Mucosa of rectum (tissue), 2 donors: ENCODE data around the gene PLPPR1.
"Not testable (repeated sequence)": the region's sequence is repeated elsewhere in the genome, so short reads cannot be mapped to it uniquely, and the experiment has no call there.

Experiments used
- H3K27ac ChIP-seq, 2 donors: one replicate each; pipeline ENCODE4 v1.7.0; 2013; ENCODE audit warnings: inconsistent platforms in 2 of 2, low read depth in 2 of 2, low read length in 2 of 2
- H3K27me3 ChIP-seq, 2 donors: one replicate each; pipeline ENCODE4 v1.7.0; 2013; ENCODE audit warnings: low read length in 2 of 2; ENCODE audit not compliant: control insufficient read depth in 2 of 2, insufficient read depth in 2 of 2
- H3K36me3 ChIP-seq, 2 donors: one replicate each; pipeline ENCODE4 v1.7.0; 2013; ENCODE audit warnings: low read length in 2 of 2; ENCODE audit not compliant: control insufficient read depth in 2 of 2, insufficient read depth in 2 of 2
- H3K4me1 ChIP-seq, 2 donors: one replicate each; pipeline ENCODE4 v1.7.0; 2013; ENCODE audit warnings: low read length in 2 of 2, mild to moderate bottlenecking in 1 of 2; ENCODE audit not compliant: control insufficient read depth in 2 of 2, insufficient read depth in 2 of 2
- H3K4me3 ChIP-seq, 2 donors: one replicate each; pipeline ENCODE4 v1.7.0; 2013; ENCODE audit warnings: low read length in 2 of 2
- H3K9ac ChIP-seq, 2 donors: one replicate each; pipeline ENCODE4 v1.7.0; 2013; ENCODE audit warnings: low read length in 2 of 2, low read depth in 1 of 2, mild to moderate bottlenecking in 1 of 2
- H3K9me3 ChIP-seq, 2 donors: one replicate each; pipeline ENCODE4 v1.7.0; 2013; ENCODE audit warnings: low read length in 2 of 2; ENCODE audit not compliant: control insufficient read depth in 2 of 2
- donor health status: healthy.
- donor health status: Normal muscosa, but diverticular disease.

PLPPR1 gene

GRCh38 chr9:101039581-101039980, 11.1 kb downstream of the PLPPR1 start:
- H3K36me3 ChIP-seq, H3K27ac ChIP-seq, H3K9ac ChIP-seq, H3K9me3 ChIP-seq, H3K27me3 ChIP-seq, H3K4me3 ChIP-seq, H3K4me1 ChIP-seq: not testable (repeated sequence)

- Histone ChIP-seq H3K9ac (no peak overlapping the region), H3K27me3 (no peaks in the 10 kb centered on the region), H3K27ac (no peak overlapping the region), H3K4me3 (no peak overlapping the region), H3K4me1 (no peaks in the 10 kb centered on the region), H3K36me3 (no peaks in the 10 kb centered on the region), H3K9me3 (no peaks in the 10 kb centered on the region)
These were observed 19.4 kb downstream of the PLPPR1 start for GRCh38 chr9:101047848-101048397.

GRCh38 chr9:101050650-101051049, 22.1 kb downstream of the PLPPR1 start:
- no peaks in the 10 kb centered on the region for H3K27me3 ChIP-seq
- no peak overlapping the region for H3K4me3 ChIP-seq
- H3K9me3 ChIP-seq: no peaks in the 10 kb centered on the region
- no peaks in the 10 kb centered on the region for H3K36me3 ChIP-seq
- no peak overlapping the region for H3K27ac ChIP-seq
- no peaks in the 10 kb centered on the region for H3K4me1 ChIP-seq
- no peak overlapping the region for H3K9ac ChIP-seq

GRCh38 chr9:101054657-101055056, 26.1 kb downstream of the PLPPR1 start:
- H3K36me3 ChIP-seq: no peaks in the 10 kb centered on the region
- no peaks in the 10 kb centered on the region for H3K4me1 ChIP-seq
- no peaks in the 10 kb centered on the region for H3K9me3 ChIP-seq
- H3K27me3 ChIP-seq: no peaks in the 10 kb centered on the region
- no peak overlapping the region for H3K4me3 ChIP-seq
- no peak overlapping the region for H3K9ac ChIP-seq
- no peak overlapping the region for H3K27ac ChIP-seq

- Histone ChIP-seq H3K9me3 (no peaks in the 10 kb centered on the region), H3K27me3 (no peaks in the 10 kb centered on the region), H3K36me3 (no peaks in the 10 kb centered on the region), H3K4me3 (no peak overlapping the region), H3K27ac (no peak overlapping the region), H3K4me1 (no peaks in the 10 kb centered on the region), H3K9ac (no peak overlapping the region)
These were observed 27.0 kb downstream of the PLPPR1 start for GRCh38 chr9:101055516-101055915.

GRCh38 chr9:101062686-101063085, 34.2 kb downstream of the PLPPR1 start:
- no peaks in the 10 kb centered on the region for H3K27me3 ChIP-seq
- no peaks in the 10 kb centered on the region for H3K36me3 ChIP-seq
- H3K4me3 ChIP-seq: no peak overlapping the region
- H3K9ac ChIP-seq: no peak overlapping the region
- H3K4me1 ChIP-seq: no peaks in the 10 kb centered on the region
- no peak overlapping the region for H3K27ac ChIP-seq
- H3K9me3 ChIP-seq: no peaks in the 10 kb centered on the region

- H3K27me3 ChIP-seq: no peaks in the 10 kb centered on the region
- no peak overlapping the region for H3K4me3 ChIP-seq
- H3K4me1 ChIP-seq: no peaks in the 10 kb centered on the region
- no peaks in the 10 kb centered on the region for H3K9me3 ChIP-seq
- no peak overlapping the region for H3K9ac ChIP-seq
- no peaks in the 10 kb centered on the region for H3K36me3 ChIP-seq
- no peak overlapping the region for H3K27ac ChIP-seq
These were observed 34.7 kb downstream of the PLPPR1 start for GRCh38 chr9:101063192-101063591.

- H3K27me3 ChIP-seq: no peaks in the 10 kb centered on the region
- no peaks in the 10 kb centered on the region for H3K9me3 ChIP-seq
- H3K9ac ChIP-seq: no peak overlapping the region
- H3K4me3 ChIP-seq: no peak overlapping the region
- no peak overlapping the region for H3K27ac ChIP-seq
- no peaks in the 10 kb centered on the region for H3K4me1 ChIP-seq
- no peaks in the 10 kb centered on the region for H3K36me3 ChIP-seq
These were observed 35.7 kb downstream of the PLPPR1 start for GRCh38 chr9:101064206-101064605.

GRCh38 chr9:101065930-101066329, 37.4 kb downstream of the PLPPR1 start:
- no peak overlapping the region for H3K27ac ChIP-seq
- no peaks in the 10 kb centered on the region for H3K36me3 ChIP-seq
- no peak overlapping the region for H3K4me3 ChIP-seq
- H3K9ac ChIP-seq: no peak overlapping the region
- no peaks in the 10 kb centered on the region for H3K9me3 ChIP-seq
- H3K4me1 ChIP-seq: no peaks in the 10 kb centered on the region
- no peaks in the 10 kb centered on the region for H3K27me3 ChIP-seq

GRCh38 chr9:101068696-101069095, 40.2 kb downstream of the PLPPR1 start:
- H3K27ac ChIP-seq: no peak overlapping the region
- H3K36me3 ChIP-seq: no peaks in the 10 kb centered on the region
- no peaks in the 10 kb centered on the region for H3K9me3 ChIP-seq
- no peaks in the 10 kb centered on the region for H3K27me3 ChIP-seq
- no peak overlapping the region for H3K4me3 ChIP-seq
- no peaks in the 10 kb centered on the region for H3K4me1 ChIP-seq
- H3K9ac ChIP-seq: no peak overlapping the region

GRCh38 chr9:101072259-101072658, 43.7 kb downstream of the PLPPR1 start:
- no peaks in the 10 kb centered on the region for H3K9me3 ChIP-seq
- no peak overlapping the region for H3K27ac ChIP-seq
- no peak overlapping the region for H3K4me3 ChIP-seq
- no peaks in the 10 kb centered on the region for H3K27me3 ChIP-seq
- no peaks in the 10 kb centered on the region for H3K4me1 ChIP-seq
- H3K36me3 ChIP-seq: no peaks in the 10 kb centered on the region
- no peak overlapping the region for H3K9ac ChIP-seq
